Stimulated activated CD4-positive, alpha-beta T cell treated with anti-CD3 and anti-CD28 coated beads, Interleukin-4, amount 100 ng/mL, for 48 hours (primary cell): ENCODE data around the gene MRPL55.
A peak's percentile ranks its signal among the peaks of the same experiment; 100 is the strongest.
"Not testable (repeated sequence)": the region's sequence is repeated elsewhere in the genome, so short reads cannot be mapped to it uniquely, and the experiment has no call there.

Experiments used
- DNase-seq, 2 donors: peaks; one replicate each; pipeline ENCODE4 v3.0.0-alpha.2; 2020; ENCODE audit warnings: low read depth in 2 of 2

The MRPL55 gene

DNA sequence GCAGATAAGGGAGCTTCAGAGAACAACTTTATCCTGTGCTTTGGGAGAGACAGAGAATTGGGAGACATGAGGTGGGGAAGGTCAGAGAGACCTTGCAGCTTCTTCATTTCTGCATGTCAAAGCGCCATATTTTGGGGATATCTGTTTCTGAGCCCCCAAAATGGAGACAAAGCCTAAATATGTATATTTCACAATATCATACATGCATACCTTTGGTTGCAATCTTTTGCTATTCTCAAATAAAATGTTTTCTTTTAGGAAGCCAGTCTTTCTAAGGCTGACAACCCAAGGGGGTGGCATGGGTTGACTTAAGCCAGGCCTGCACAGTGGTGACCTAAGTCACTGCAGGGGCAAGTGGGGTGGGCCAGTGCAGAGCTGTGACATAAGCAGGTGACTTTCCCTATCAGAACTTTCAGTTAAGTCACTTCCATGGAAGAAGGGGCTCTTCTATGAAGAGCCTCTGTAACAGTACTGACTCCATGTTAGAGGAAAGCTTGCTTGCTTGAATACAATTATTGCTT lies 13.9 kb upstream of the MRPL55 start:
- no peak for DNase-seq

DNA sequence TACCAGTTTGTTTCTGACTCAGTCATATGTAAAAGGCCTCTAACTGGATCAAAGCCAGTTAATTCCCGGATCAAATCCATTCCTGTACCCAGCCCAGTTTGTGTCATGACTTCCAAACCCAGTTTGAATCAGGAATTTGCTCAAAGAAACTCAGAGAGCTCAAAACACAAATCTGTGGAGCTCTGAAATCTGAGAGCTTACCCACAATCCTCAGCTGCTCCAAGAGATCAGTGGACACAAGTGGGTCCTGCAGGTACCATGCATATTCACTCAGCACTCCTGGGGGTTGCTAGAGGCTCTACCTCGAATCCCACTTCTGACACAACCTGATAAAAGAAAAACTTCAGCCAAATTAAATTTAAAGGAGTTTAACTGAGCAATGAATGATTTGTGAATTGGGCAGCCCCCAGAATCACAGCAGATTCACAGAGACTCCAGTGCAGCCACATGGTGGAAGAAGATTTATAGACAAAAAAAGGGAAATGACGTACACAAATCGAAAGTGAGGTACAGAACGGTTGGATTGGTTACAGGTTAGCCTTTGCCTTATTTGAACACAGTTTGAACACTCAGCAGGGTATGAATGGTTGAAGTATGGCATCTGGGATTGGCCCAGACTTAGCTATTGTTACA lies 11.9 kb upstream of the MRPL55 start:
- no peak for DNase-seq

DNA sequence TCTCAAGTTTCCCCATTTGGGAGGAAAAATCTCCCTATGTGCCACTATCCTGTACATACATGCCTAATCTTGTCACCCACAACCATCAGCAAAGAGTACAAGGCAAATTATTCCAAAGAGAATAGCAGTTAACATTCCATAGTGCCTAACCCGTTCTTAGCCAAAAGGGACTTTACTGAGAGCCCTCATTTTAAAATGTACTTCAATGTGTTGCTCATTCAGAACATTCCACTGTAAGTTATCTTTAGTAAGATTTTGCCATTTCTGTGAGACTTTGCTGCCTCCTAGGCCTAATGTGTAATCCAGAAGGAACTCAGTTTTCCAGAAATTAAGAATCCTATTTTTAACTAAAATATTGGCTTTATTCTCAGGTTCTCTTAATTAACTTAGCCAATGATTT lies 11.3 kb upstream of the MRPL55 start:
- DNase-seq: no peak

DNA sequence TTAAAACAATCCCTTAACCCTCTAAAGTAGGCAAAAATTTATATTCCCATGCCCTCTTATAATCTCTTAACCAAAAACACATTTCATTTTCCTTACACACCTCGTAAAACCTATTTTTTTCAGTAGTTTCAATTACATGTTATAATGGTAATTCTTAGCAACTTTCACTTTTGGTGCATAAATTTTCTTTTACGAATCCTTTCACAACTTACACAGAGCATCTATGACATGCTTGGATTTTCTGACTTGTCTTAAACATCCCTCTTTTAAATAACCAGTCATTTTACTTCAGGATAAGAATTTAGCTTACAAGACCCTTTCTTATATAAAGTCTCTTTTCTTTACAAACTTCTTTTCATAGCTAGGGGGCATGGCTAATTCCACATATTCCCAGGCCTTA lies 8.9 kb upstream of the MRPL55 start:
- no peak for DNase-seq

DNA sequence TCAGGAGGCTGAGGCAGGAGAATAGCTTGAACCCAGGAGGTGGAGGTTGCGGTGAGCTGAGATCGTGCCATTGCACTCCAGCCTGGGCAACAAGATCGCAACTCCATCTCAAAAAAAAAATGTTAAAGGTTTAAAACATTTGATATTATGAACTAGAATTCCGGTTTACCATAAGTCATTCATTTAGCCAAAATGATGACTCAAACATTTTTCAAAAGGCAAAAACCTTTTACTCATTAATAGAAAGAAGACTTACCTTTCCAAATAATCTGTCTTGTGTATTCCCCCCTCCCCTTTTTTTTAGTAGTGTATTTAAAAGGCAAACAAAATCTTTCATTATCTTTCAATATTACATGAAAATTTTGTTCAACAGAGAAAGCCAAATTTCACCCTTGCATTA lies 8.2 kb upstream of the MRPL55 start:
- no peak for DNase-seq

DNA sequence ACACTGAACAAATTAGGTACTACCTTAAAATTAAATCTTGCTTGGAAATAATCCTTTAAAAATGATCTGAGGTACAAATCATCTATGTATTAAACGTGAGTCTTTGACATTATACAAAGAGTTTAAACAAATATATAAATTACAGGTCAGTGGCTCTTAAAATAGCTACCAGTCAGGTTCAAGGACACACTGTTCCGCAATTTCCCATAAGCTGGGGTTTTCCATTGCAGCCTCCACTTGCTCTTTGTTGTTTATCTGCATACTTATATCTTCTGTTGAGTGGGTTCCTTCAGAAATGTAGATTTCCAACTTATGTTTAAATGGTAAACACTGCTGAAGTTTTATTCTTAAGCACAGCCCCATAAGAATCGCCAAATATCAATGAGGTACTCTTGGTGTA lies 5.7 kb upstream of the MRPL55 start:
- DNase-seq: no peak

DNA sequence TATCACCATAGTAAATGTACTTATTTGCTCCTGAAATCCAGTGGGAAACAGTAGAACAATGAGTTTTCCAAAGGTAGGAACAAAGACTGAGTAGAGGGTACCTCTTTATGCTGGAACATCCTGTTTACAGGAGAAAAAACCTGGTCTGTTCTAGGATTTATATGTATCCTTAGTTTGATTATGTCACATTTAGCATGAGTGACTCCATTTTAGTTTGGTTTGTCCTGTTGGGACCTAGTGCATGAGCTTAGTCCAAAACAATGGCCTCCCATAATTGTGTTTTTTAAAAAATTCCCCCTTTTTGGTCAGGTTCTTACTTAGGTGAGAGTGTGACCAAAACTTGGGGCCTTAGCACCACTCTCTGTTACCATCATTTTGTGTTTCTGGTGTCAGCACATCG lies 3.5 kb upstream of the MRPL55 start:
- DNase-seq: no peak

DNA sequence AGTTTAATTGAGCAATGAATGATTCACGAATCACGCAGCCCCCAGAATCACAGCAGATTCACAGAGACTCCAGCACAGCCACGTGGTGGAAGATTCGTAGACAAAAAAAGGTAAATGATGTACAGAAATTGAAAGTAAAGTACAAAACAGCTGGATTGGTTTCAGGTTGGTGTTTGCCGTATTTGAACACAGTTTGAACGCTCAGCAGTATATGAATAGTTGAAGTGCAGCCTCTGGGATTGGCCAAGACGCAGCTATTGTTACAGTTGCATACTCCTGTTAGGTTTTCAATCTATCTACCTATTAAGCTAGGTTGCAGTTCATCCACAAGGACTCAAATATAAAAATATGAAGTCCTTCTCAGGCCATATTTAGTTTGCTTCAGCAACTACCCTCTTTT lies 3.1 kb upstream of the MRPL55 start:
- no peak for DNase-seq

DNA sequence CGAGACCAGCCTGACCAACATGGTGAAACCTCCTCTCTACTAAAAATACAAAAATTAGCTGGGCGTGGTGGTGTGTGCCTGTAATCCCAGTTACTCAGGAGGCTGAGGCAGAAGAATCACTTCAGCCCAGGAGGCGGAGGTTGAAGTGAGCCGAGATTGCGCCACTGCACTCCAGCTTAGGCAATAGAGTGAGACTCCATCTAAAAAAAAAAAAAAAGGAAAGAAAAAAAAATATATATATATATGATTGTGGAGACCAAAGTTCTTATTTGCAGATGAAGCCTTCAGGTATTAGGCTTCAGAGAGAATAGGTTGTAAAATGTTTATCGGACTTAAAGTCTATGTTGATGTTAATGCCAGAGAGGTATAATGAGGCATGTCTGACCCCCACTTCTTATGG lies 2.2 kb upstream of the MRPL55 start:
- not testable (repeated sequence) for DNase-seq

DNA sequence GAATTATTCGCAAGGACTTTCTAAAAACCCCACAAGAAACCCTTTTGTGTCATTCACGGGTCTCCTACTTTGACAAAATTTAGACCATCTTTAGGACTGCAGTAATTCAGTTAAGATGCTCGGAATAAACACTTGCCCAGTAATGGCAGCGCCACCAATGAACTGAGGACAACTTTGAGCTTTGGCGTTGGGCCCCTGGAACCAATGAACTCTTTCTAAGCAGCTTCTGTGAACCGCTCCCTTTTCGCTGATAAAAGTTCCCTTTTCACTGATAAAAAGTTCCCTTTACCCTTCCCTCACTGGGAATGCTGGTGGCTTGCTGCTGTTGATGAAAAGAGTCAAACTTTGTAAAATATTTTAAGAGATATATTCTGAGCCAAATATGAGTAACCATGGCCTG lies 1.5 kb upstream of the MRPL55 start:
- DNase-seq: no peak

DNA sequence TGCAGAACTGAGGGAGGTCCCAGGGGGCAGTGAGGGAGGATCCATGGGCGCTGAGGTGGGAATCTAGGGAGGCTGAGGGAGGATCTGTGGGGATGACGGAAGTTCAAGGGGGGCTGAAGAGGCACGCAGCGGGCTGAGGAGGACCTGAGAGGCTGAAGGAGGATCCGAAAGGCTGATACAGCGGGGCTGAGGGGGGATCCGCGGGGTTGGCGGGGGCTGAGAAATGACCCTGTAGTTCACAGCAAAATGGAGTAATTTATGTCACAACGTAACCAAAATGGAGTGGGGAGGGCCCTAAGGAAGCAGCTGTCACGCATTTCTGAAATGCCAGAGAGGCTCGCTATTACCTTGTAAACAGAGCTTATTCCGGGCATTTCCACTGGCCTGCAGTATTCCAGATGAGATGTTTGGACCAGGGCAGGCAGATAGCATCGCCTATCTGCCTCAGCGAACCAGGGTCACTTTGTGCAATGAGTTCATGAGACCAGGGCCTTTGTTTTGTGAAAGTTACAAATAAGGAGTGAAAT lies 926 bp upstream of the MRPL55 start:
- DNase-seq: no peak

DNA sequence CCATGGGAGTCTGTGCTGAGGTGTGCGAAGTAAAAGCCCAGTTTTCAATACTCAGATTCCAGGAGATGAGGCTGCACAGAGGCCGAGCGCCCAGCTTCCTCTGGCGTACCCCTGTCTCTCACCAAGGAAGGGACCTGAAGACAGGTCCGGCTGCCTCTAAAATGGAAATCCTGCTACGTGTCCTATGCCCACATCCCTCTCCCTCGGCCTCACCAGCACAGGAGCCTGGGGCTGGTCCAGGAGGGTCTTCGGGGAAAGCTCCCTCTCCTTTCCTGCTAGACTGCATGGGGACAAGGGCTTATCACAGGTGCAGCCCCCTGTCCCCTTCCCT lies 392 bp downstream of the MRPL55 start:
- no peak for DNase-seq

DNA sequence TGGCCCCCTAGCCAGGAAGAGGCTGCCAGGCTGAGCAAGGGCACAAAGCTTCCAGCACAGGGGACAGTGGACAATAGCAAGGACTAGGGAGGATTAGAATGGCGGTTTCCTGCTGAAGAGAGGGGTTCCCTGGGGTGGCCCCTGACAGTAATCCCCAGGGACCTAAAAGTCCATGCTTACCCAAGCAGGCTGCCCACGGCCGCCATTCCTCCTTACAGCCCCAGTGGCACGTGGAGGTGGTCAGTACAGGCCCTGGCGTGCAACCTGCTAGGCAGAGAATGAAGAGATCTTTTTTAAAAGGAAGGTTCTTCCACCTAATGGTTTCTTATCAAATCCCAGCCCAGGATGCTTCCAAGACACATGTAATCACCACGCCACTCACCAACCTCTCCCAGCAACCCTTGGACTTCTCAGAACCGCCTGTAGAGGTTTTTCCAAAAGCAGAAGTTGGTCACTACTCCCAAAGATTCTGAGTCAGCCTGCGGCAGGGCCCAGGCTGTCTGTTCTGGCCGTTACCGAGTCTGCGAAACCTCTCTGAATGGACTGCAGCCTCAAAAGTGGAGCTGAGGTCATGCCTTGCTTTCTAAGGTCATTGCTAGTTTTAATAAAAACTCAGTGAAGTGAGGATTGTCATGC lies 926 bp downstream of the MRPL55 start:
- no peak for DNase-seq

DNA sequence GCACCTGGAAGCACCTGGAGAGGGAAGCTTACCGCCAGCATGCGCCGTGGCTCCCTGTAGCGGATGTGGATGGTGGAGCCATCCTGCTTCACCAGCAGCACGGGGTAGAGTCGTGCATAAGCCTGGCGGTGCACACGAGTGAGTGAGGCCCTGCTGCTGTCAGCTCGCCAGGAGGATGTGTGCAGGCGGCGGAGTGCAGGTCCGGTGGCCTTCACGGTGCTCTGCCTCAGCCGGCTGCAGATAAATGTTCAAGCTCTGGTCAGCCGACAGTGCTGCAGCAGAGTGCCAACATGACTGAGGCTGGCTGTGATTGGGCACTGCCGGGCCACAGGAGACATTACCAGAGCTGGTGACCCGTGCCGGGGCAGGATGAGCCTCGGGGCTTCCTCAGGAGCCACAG lies 1.5 kb downstream of the MRPL55 start:
- DNase-seq: no peak

DNA sequence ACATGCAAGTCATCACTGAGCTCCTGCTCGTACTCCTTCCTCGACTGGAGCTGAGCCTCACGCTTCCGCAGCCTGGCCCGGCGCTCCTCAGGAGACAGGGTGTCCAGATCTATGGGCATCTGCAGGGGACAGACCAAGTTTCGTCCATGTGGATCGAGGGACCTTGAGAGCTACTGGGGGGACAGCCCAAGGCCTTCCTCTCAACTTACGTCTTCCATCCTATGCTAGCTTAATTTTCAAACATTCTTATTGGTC lies 2.4 kb downstream of the MRPL55 start:
- no peak for DNase-seq

DNA sequence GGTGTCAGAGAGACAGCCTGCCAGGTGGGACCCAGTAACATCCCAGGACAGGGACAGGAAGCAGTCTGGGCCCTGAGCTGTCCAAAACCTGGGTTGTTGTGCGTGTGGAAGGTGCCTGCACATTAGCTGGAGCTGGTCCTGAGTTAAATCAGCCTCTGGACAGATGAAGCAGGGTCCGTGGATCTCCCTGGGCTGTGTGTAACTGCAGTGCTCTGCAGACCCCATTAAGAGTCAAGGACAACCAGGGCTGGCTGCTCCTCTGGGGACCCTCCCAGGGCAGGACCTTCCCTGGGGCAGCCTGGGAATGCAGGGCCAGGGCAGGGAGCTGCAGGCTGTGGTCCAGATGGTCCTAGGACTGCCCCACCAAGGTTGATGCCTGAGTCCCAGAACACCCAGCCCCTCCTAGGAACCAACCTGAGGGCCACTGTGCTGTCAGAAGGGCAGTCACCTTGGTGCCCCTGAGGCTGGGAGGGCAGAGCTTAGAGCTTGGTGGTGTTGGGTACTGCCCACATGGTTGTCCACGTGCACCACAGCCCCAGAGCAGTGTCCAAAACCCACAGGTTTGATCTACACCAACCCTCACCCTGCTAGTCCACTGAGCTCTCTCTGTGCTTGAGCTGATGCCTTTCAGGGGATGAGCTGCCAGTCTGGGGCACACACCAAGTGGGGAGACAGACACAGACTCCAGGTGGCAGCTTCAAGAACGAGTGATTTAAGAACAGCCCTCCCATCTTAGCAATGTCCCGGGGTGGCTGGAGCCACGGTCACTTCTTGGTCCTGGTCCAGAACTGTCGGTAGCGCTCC lies 2.9 kb downstream of the MRPL55 start:
- no peak for DNase-seq

DNA sequence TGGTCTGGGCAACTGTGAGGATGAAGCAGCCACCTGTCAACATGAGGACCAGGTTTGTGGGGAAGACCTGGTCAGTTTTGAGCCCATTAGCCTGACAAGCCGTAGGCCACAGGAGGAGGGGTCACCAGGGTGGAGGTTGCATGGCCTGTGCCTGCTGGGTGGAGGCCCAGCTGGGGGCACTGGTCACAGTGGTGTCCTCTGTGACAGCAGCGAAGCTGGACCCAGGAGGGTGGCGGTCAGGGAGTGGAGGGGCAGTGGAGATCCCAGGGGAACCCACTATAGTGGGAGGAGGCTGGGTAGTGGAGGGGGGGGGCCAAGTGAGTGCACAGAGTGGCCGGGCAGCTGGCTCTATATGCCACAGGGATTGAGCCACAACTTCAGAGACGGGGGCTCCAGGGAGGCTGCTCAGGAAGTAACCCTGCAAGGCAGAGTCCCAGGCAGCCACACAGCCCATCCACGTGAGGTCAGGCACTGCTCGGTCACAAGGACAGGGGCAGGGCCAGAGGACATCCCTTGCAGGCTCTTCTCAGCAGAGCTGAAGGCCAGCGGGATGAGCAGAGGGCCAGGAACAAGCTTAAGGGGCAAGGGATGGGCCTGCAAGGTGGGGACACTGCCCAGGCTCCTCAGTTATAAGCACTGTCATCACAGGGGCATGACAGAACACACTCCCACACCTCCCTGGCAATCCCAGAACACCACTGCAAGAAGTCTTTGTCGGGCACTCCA lies 3.7 kb downstream of the MRPL55 start:
- no peak for DNase-seq

DNA sequence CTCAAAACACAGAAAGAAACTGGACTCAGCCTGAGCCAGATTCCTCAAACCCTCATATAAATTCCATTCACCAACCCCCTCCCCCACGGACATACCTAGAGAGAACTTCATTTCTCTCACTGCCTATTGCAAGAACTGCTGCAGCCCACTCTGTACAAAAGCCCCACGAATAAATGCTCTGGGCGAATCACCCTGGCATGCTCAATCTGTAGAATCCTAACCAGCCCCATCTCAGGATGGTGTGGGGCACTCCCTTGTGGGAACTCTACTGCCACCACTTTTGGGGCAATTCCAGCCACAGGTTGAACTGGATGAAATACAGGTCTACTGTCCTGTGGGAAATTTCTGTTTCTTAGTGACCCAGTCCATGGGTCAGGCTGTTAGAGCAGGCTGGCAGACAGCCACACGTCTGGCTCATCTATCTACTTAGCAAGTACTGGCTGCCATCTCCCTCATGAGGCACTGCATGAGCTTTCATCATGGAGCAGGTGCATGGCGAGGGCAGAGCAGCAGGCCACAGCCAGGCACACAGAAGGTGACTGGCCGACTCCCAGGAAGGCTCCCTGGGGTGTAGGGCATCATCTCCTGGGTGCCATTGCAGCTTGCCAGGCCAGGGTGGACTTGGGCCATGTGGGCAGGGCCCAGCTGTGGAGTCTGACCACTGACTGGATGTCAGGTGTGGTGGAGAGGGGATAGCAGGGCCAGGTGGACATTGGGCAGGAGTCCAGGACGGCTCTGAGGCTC lies 4.4 kb downstream of the MRPL55 start:
- no peak for DNase-seq

DNA sequence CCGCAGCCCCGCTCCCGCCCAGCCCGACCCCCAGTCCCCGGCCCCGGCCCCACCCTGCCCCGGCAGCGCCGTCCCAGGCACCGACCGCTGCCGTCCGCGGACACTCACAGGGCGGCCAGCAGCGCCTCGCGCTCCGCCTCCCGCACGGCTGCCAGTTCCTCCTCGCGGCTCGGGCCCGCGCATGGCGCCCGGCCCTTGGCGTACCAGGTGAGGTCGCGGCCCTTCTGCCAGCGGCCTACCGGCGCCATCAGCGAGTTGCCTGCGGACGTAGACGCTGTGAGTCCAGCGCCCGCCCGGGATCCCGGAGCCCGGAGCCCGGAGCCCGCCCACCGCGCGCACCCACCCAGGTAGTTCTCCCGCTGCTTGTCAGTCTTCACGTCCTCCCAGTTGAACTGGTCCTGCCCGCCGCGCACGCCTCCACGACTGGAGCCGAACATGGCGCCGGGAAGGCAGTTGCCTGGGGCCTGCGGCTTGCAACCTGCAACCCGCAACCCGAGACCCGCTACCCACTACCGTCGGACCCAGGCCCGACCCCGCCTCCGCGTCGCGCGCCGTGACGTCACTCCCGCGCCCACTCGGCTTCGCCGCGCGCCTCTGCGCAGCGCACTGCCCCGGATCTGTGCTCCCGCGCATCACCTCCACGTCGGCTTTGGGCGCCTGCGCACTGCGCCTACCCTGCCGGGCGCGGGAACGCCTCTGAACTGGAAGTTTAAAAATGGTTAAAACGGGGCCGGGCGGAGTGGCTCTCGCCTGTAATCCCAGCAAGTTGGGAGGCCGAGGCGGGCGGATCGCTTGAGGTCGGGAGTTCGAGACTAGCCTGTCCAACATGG lies 6.1 kb downstream of the MRPL55 start, which contains the start of gene C1orf35:
C1orf35 (minus strand) TSS at position 535 of the 830 bp plus-strand sequence; CDS start at position 437, 98 bp downstream.
- peak; percentile 93 for DNase-seq

DNA sequence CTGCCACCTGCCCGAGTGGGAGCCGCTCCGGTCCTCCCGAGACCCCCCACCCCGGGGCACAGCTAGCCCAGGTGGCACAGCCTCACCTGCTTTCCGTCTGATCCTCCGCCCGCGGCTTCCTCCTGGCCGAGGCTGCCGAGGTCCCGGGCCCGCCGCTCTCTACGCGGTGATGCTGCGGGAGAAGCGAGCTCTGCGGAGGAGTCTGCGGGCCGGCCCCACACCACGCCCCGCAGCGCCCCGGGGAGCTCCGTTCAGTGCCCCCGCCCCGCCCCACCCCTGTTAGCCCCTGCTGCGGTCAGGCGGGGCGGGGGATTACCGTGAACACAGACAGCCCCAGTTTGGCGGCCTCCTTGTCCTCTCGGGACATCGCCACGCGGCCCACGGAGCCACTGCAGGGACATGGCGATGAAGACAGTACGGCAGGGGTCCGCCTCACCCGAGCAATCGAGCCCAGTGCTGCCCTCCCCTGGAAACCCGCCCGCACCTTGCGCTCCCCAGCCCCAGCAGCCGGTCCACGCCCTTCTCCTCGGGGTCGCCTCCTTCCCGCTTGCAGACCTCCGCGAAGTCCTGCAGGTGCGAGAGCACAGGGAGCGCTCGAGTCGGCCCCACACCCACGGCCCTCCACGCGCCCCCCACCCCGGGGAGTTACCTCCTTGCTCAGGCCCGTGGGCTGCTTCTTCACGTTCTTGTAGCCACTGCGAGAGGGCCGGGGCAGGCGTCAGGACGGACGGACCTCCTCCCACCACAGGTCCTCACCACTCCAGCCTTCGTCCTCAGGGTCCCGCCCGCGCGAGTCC lies 6.9 kb downstream of the MRPL55 start:
- peak in 1 of 2 donors; percentile 53 for DNase-seq
